ENCODE data around the gene ACP6. TPM values are rescaled to one million over a fixed set of nuclear protein-coding genes. Genes with fewer than 3 reads are reported as not detected.

The ACP6 gene
- total RNA-seq, 2 experiments from 2014 or later: 20.0 to 38.6 TPM

DNA sequence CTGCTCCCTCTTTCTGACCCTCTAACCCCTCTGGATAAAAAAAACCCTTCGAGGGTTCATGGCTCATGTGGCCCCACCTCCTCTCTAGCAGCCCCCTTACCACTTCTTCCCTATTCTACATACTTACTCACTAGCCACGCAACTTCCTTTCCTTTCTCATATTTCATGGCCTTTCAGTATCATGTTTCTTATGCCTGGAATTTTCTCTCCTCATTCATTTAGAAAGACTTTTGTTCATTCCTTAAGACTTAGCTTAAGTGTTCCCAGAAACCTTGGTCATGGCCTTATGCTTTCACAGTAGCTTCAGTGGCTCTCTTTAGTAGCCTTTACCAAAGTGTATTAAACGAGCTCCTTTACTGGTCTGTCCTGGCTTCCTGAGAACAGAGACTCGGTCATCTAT lies 6.1 kb downstream of the ACP6 start:
- intact Hi-C loops (cut with micrococcal nuclease; ENCODE audit: unreplicated experiment): no loop called here
- TF ChIP-seq, protein P1, sequence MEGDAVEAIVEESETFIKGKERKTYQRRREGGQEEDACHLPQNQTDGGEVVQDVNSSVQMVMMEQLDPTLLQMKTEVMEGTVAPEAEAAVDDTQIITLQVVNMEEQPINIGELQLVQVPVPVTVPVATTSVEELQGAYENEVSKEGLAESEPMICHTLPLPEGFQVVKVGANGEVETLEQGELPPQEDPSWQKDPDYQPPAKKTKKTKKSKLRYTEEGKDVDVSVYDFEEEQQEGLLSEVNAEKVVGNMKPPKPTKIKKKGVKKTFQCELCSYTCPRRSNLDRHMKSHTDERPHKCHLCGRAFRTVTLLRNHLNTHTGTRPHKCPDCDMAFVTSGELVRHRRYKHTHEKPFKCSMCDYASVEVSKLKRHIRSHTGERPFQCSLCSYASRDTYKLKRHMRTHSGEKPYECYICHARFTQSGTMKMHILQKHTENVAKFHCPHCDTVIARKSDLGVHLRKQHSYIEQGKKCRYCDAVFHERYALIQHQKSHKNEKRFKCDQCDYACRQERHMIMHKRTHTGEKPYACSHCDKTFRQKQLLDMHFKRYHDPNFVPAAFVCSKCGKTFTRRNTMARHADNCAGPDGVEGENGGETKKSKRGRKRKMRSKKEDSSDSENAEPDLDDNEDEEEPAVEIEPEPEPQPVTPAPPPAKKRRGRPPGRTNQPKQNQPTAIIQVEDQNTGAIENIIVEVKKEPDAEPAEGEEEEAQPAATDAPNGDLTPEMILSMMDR (conservative IDR thresholded peaks at IDR 0.05; ENCODE audit: low read length): no peak
- TF ChIP-seq EZH2phosphoT487 (IDR thresholded peaks at IDR 0.05; ENCODE audit: borderline replicate concordance, low read depth, low read length): no peak
- POLR2A ChIA-PET: interaction anchor here (0.6 kb wide), 1 partner anchor 80 kb away, joined by 3 read pairs; no protein-coding TSS in a partner anchor
- CTCF ChIA-PET (ENCODE audit: unreplicated experiment): no interaction called here
- no peak for DNase-seq (ENCODE audit: low spot score)
- Histone ChIP-seq H3K27ac (ENCODE audit: low read depth, low read length, poor library complexity, severe bottlenecking) (no peak overlapping the region), H3K4me3 (ENCODE audit: low read depth, low read length, poor library complexity, severe bottlenecking) (no peak overlapping the region), H2AFZ (ENCODE audit: low read length) (no peak overlapping the region), H3K36me3 (ENCODE audit: insufficient read depth, low read length) (0 out of 2 replicates have a peak, but pooled peaks cover 2% of the 10 kb centered on the region), H3K9me3 (ENCODE audit: low read length) (no peaks in the 10 kb centered on the region), H3K9me2 (ENCODE audit: insufficient read depth, low read length) (no peaks in the 10 kb centered on the region), H3K79me2 (ENCODE audit: insufficient read depth, low read depth, low read length) (peaks cover 13% of the 10 kb centered on the region; the same call in 1 of the 2 replicates), H4K20me1 (ENCODE audit: insufficient read depth, low read length) (no peaks in the 10 kb centered on the region), H3K4me1 (ENCODE audit: insufficient read depth, low read length, poor library complexity, severe bottlenecking) (peaks cover 10% of the 10 kb centered on the region), H3K4me2 (ENCODE audit: low read length) (no peak overlapping the region)
- BruUV-seq (replicated peaks): no TSS peak

DNA sequence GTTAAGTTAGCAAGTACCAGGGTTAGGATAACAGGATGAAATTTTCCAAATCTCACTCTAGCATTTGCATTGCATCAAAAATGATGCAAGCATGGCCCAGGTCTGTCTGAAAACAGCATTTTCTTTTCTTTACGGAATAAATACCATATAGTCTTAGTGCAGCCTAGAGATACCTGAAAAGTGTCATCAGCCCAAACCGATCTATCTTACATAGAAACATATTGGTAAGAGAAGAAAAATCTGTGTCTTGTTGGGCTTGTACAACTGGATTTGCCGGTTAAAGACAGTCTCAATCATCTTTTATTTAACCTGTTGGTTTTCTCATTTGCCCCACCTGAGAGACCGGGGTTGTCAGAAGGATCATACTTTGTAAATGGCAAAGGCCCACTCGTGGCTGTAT lies 15.8 kb downstream of the ACP6 start:
- intact Hi-C loops (cut with micrococcal nuclease; ENCODE audit: unreplicated experiment): no loop called here
- DNase-seq (ENCODE audit: low spot score): no peak
- H3K4me3 ChIP-seq (ENCODE audit: low read depth, low read length, poor library complexity, severe bottlenecking): no peak overlapping the region
- H3K79me2 ChIP-seq (ENCODE audit: insufficient read depth, low read depth, low read length): no peaks in the 10 kb centered on the region
- H3K4me2 ChIP-seq (ENCODE audit: low read length): no peak overlapping the region
- TF ChIP-seq EZH2phosphoT487 (IDR thresholded peaks at IDR 0.05; ENCODE audit: borderline replicate concordance, low read depth, low read length): no peak
- TF ChIP-seq, protein P1 (conservative IDR thresholded peaks at IDR 0.05; ENCODE audit: low read length): no peak
- ChIA-PET CTCF (ENCODE audit: unreplicated experiment) (no interaction called here), POLR2A (interaction anchor here (1.4 kb wide), 1 partner anchor 11 kb away, joined by 4 read pairs; no protein-coding TSS in a partner anchor)
- no peaks in the 10 kb centered on the region for H3K4me1 ChIP-seq (ENCODE audit: insufficient read depth, low read length, poor library complexity, severe bottlenecking)
- H2AFZ ChIP-seq (ENCODE audit: low read length): no peak overlapping the region
- no peaks in the 10 kb centered on the region for H3K9me3 ChIP-seq (ENCODE audit: low read length)
- H3K9me2 ChIP-seq (ENCODE audit: insufficient read depth, low read length): no peaks in the 10 kb centered on the region
- no TSS peak for BruUV-seq (replicated peaks)
- H3K36me3 ChIP-seq (ENCODE audit: insufficient read depth, low read length): peaks cover 55% of the 10 kb centered on the region
- no peaks in the 10 kb centered on the region for H4K20me1 ChIP-seq (ENCODE audit: insufficient read depth, low read length)
- no peak overlapping the region for H3K27ac ChIP-seq (ENCODE audit: low read depth, low read length, poor library complexity, severe bottlenecking)

DNA sequence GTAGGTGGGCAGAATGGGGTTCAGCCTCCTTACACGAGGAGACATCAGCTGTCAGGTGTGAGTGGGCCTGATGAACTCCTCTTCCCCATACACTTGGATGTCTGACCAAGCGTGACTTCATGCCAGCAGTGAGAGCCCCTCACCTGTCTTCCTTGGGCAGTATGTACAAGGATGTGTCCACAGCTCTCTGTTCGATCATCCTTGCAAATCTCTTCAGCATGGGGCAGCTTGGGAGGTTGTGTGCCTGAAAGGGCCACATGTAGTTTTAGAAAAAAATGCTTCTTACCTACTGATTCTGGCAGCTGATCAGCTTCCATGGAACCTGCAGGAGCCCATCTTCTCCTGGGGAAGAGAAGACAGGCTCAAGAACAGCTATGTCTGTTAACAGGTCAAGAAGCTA lies 18.0 kb downstream of the ACP6 start:
- no peak for DNase-seq (ENCODE audit: low spot score)
- Histone ChIP-seq H2AFZ (ENCODE audit: low read length) (no peak overlapping the region), H3K9me3 (ENCODE audit: low read length) (no peaks in the 10 kb centered on the region), H3K4me3 (ENCODE audit: low read depth, low read length, poor library complexity, severe bottlenecking) (no peak overlapping the region), H3K4me2 (ENCODE audit: low read length) (no peak overlapping the region), H3K27ac (ENCODE audit: low read depth, low read length, poor library complexity, severe bottlenecking) (no peak overlapping the region), H3K36me3 (ENCODE audit: insufficient read depth, low read length) (peaks cover 57% of the 10 kb centered on the region), H3K9me2 (ENCODE audit: insufficient read depth, low read length) (no peaks in the 10 kb centered on the region), H3K79me2 (ENCODE audit: insufficient read depth, low read depth, low read length) (no peaks in the 10 kb centered on the region), H4K20me1 (ENCODE audit: insufficient read depth, low read length) (no peaks in the 10 kb centered on the region), H3K4me1 (ENCODE audit: insufficient read depth, low read length, poor library complexity, severe bottlenecking) (no peaks in the 10 kb centered on the region)
- ChIA-PET POLR2A (no interaction called here), CTCF (ENCODE audit: unreplicated experiment) (no interaction called here)
- intact Hi-C loops (cut with micrococcal nuclease; ENCODE audit: unreplicated experiment): no loop called here
- BruUV-seq (replicated peaks): no TSS peak
- TF ChIP-seq EZH2phosphoT487 (IDR thresholded peaks at IDR 0.05; ENCODE audit: borderline replicate concordance, low read depth, low read length): no peak
- TF ChIP-seq, protein P1 (conservative IDR thresholded peaks at IDR 0.05; ENCODE audit: low read length): no peak
